ENCODE measurements around the gene EYS. TPM values are rescaled to one million over a fixed set of nuclear protein-coding genes. Genes with fewer than 3 reads are reported as not detected.

Gene EYS
- total RNA-seq, 1 donor from 2014 or later = not detected

- intact Hi-C loops (cut with DNase I) = no loop called here
These were observed 1560.2 kb downstream of the EYS start for GRCh38 chr6:64146876-64147275.

GRCh38 chr6:64146094-64146493 is 1560.9 kb downstream of the EYS start:
- no peak for TF ChIP-seq CTCF (IDR thresholded peaks at IDR 0.05)
- no peaks in the 10 kb centered on the region for H3K9me3 ChIP-seq
- no peak overlapping the region for H3K27ac ChIP-seq
- H3K4me1 ChIP-seq = no peaks in the 10 kb centered on the region
- no peaks in the 10 kb centered on the region for H3K27me3 ChIP-seq (ENCODE audit: low read depth)
- H3K4me3 ChIP-seq = no peak overlapping the region
- no peak for ATAC-seq
- no peak for DNase-seq
- intact Hi-C loops (cut with DNase I) = no loop called here
- no peaks in the 10 kb centered on the region for H3K36me3 ChIP-seq

More at GRCh38 chr6:64146876-64147275, 1560.2 kb downstream of the EYS start:
- no peaks in the 10 kb centered on the region for H3K36me3 ChIP-seq
- no peaks in the 10 kb centered on the region for H3K9me3 ChIP-seq
- no peak for TF ChIP-seq CTCF (IDR thresholded peaks at IDR 0.05)
- no peak overlapping the region for H3K27ac ChIP-seq
- no peaks in the 10 kb centered on the region for H3K4me1 ChIP-seq
- no peaks in the 10 kb centered on the region for H3K27me3 ChIP-seq (ENCODE audit: low read depth)
- ATAC-seq (no peak), DNase-seq (no peak)
- H3K4me3 ChIP-seq = no peak overlapping the region

GRCh38 chr6:64145658-64146057 is 1561.4 kb downstream of the EYS start:
- Histone ChIP-seq H3K4me3 (no peak overlapping the region), H3K36me3 (no peaks in the 10 kb centered on the region), H3K27me3 (ENCODE audit: low read depth) (no peaks in the 10 kb centered on the region), H3K27ac (no peak overlapping the region), H3K9me3 (no peaks in the 10 kb centered on the region), H3K4me1 (no peaks in the 10 kb centered on the region)
- DNase-seq = no peak
- TF ChIP-seq CTCF (IDR thresholded peaks at IDR 0.05) = no peak
- intact Hi-C loops (cut with DNase I) = no loop called here
- no peak for ATAC-seq

GRCh38 chr6:64143101-64143500 is 1563.9 kb downstream of the EYS start:
- ATAC-seq (no peak), DNase-seq (no peak)
- intact Hi-C loops (cut with DNase I) = no loop called here
- H3K27me3 ChIP-seq (ENCODE audit: low read depth) = no peaks in the 10 kb centered on the region
- H3K27ac ChIP-seq = no peak overlapping the region
- H3K36me3 ChIP-seq = no peaks in the 10 kb centered on the region
- no peak overlapping the region for H3K4me3 ChIP-seq
- no peak for TF ChIP-seq CTCF (IDR thresholded peaks at IDR 0.05)
- no peaks in the 10 kb centered on the region for H3K4me1 ChIP-seq
- H3K9me3 ChIP-seq = no peaks in the 10 kb centered on the region

- H3K27me3 ChIP-seq (ENCODE audit: low read depth) = no peaks in the 10 kb centered on the region
- no peaks in the 10 kb centered on the region for H3K9me3 ChIP-seq
- ATAC-seq (no peak), DNase-seq (no peak)
- no peak overlapping the region for H3K4me3 ChIP-seq
- no peak for TF ChIP-seq CTCF (IDR thresholded peaks at IDR 0.05)
- no peaks in the 10 kb centered on the region for H3K4me1 ChIP-seq
- intact Hi-C loops (cut with DNase I) = no loop called here
- no peaks in the 10 kb centered on the region for H3K36me3 ChIP-seq
- no peak overlapping the region for H3K27ac ChIP-seq
These were observed 1565.3 kb downstream of the EYS start for GRCh38 chr6:64141680-64142079.
